HUDEP-2 (cell line): Measurements from ENCODE around the gene RUFY3.
"Not testable (repeated sequence)": the region's sequence is repeated elsewhere in the genome, so short reads cannot be mapped to it uniquely, and the experiment has no call there.

Experiments used
- DNase-seq, 76 experiments: peaks; one replicate each; lab custom pipeline; 2025; ENCODE audit not compliant: unreplicated experiment in 76 of 76; lab: John Stamatoyannopoulos, UW

Gene RUFY3

GRCh38 chr4:70768301-70768948 is 46.7 kb downstream of the RUFY3 start:
- no peak for DNase-seq

GRCh38 chr4:70769396-70769795 is 47.6 kb downstream of the RUFY3 start:
- DNase-seq: not testable (repeated sequence)

- DNase-seq: no peak
Observed at GRCh38 chr4:70772929-70773555, 51.3 kb downstream of the RUFY3 start.

GRCh38 chr4:70778888-70779422 is 57.2 kb downstream of the RUFY3 start:
- peak in 2 of 76 experiments; percentile 3 to 5 for DNase-seq

- no peak for DNase-seq
Observed at GRCh38 chr4:70783096-70783495, 61.3 kb downstream of the RUFY3 start.

- no peak for DNase-seq
Observed at GRCh38 chr4:70787496-70787895, 65.7 kb downstream of the RUFY3 start.

GRCh38 chr4:70788733-70789132 is 67.0 kb downstream of the RUFY3 start:
- no peak for DNase-seq

- DNase-seq: no peak
Observed at GRCh38 chr4:70793626-70794025, 71.9 kb downstream of the RUFY3 start.

GRCh38 chr4:70801265-70801809 is 79.6 kb downstream of the RUFY3 start:
- no peak for DNase-seq

- no peak for DNase-seq
Observed at GRCh38 chr4:70802928-70803580, 81.3 kb downstream of the RUFY3 start.

GRCh38 chr4:70808151-70808550 is 86.4 kb downstream of the RUFY3 start:
- DNase-seq: no peak

- no peak for DNase-seq
Observed at GRCh38 chr4:70815370-70815769, 93.6 kb downstream of the RUFY3 start.

GRCh38 chr4:70816894-70817293 is 95.1 kb downstream of the RUFY3 start:
- DNase-seq: no peak

GRCh38 chr4:70818173-70818855 is 96.5 kb downstream of the RUFY3 start:
- DNase-seq: no peak

GRCh38 chr4:70818921-70819320 is 97.2 kb downstream of the RUFY3 start:
- DNase-seq: no peak

GRCh38 chr4:70829015-70829414 is 107.3 kb downstream of the RUFY3 start:
- DNase-seq: no peak

GRCh38 chr4:70829492-70829891 is 107.7 kb downstream of the RUFY3 start:
- no peak for DNase-seq

- DNase-seq: no peak
Observed at GRCh38 chr4:70830054-70830453, 108.3 kb downstream of the RUFY3 start.

- DNase-seq: no peak
Observed at GRCh38 chr4:70831293-70831692, 109.5 kb downstream of the RUFY3 start.

- DNase-seq: no peak
Observed at GRCh38 chr4:70833675-70834074, 111.9 kb downstream of the RUFY3 start.

- DNase-seq: no peak
Observed at GRCh38 chr4:70836081-70836480, 114.3 kb downstream of the RUFY3 start.
